BLaER1 treated with 17β-estradiol and CSF1 and Interleukin-3, amounts not matched to agents 10 nM and 100 nM (cell line): ENCODE measurements around the gene GRM2.
A peak's percentile ranks its signal among the peaks of the same experiment; 100 is the strongest.
"Not testable (repeated sequence)": the region's sequence is repeated elsewhere in the genome, so short reads cannot be mapped to it uniquely, and the experiment has no call there.

Source experiments
- H3K27ac ChIP-seq, 11 experiments: shearing (Covaris generic); formaldehyde crosslinking; 2 replicates each; pipeline ENCODE4 v1.8.1; 2022
- H3K27me3 ChIP-seq, 11 experiments: shearing (Covaris generic); formaldehyde crosslinking; 2 replicates each; pipeline ENCODE4 v1.8.1; 2022
- H3K36me3 ChIP-seq, 11 experiments: shearing (Covaris generic); formaldehyde crosslinking; 2 replicates each; pipeline ENCODE4 v1.8.1; 2022
- H3K4me1 ChIP-seq, 10 experiments: shearing (Covaris generic); formaldehyde crosslinking; 2 replicates each; pipeline ENCODE4 v1.8.1; 2022
- H3K4me2 ChIP-seq, 11 experiments: shearing (Covaris generic); formaldehyde crosslinking; 2 replicates each; pipeline ENCODE4 v1.8.1; 2022
- H3K4me3 ChIP-seq, 10 experiments: shearing (Covaris generic); formaldehyde crosslinking; 2 replicates each; pipeline ENCODE4 v1.8.1; 2022
- H3K9ac ChIP-seq, 11 experiments: shearing (Covaris generic); formaldehyde crosslinking; 2 replicates each; pipeline ENCODE4 v1.8.1; 2022
- H3K9me3 ChIP-seq, 11 experiments: shearing (Covaris generic); formaldehyde crosslinking; replicated peaks in 1 of 11; 2 replicates each; pipeline ENCODE4 v1.8.1; 2022
- H4K20me1 ChIP-seq, 11 experiments: shearing (Covaris generic); formaldehyde crosslinking; 2 replicates each; pipeline ENCODE4 v1.8.1; 2022
- Cebpa-rat ChIP-seq, 11 experiments: shearing (Covaris generic); IDR thresholded peaks; 2 replicates each; pipeline ENCODE4 v1.8.1; 2022

Gene GRM2

GRCh38 chr3:51733859-51734571, 27.1 kb downstream of the GRM2 start:
- no peaks in the 10 kb centered on the region for H3K9me3 ChIP-seq
- no peaks in the 10 kb centered on the region for H4K20me1 ChIP-seq
- H3K27me3 ChIP-seq = no peaks in the 10 kb centered on the region
- H3K9ac ChIP-seq = peak overlapping the region in 1 of 11 experiments; percentile 20; a peak in 1 of 22 replicates
- no peak overlapping the region for H3K27ac ChIP-seq
- peaks cover 7 to 29% (median 20%) of the 10 kb centered on the region in 10 experiments for H3K4me1 ChIP-seq
- H3K4me2 ChIP-seq = peak overlapping the region in 10 of 11 experiments; percentile 4 to 60 (median 35); a peak in 15 of 22 replicates
- no peak overlapping the region for H3K4me3 ChIP-seq
- TF ChIP-seq Cebpa-rat (IDR thresholded peaks at IDR 0.05) = no peak
- no peaks in the 10 kb centered on the region for H3K36me3 ChIP-seq

GRCh38 chr3:51734572-51734907, 27.7 kb downstream of the GRM2 start:
- H3K9ac ChIP-seq = peak overlapping the region in 1 of 11 experiments; percentile 20; a peak in 1 of 22 replicates
- H3K36me3 ChIP-seq = no peaks in the 10 kb centered on the region
- no peak for TF ChIP-seq Cebpa-rat (IDR thresholded peaks at IDR 0.05)
- H3K4me1 ChIP-seq = peaks cover 12 to 34% (median 23%) of the 10 kb centered on the region in 10 experiments
- H3K27ac ChIP-seq = no peak overlapping the region
- H3K27me3 ChIP-seq = no peaks in the 10 kb centered on the region
- peak overlapping the region in 10 of 11 experiments; percentile 4 to 60 (median 35); a peak in 17 of 22 replicates for H3K4me2 ChIP-seq
- H4K20me1 ChIP-seq = no peaks in the 10 kb centered on the region
- no peak overlapping the region for H3K4me3 ChIP-seq
- no peaks in the 10 kb centered on the region for H3K9me3 ChIP-seq

- H3K36me3 ChIP-seq = no peaks in the 10 kb centered on the region
- no peaks in the 10 kb centered on the region for H3K27me3 ChIP-seq
- no peak overlapping the region for H3K27ac ChIP-seq
- peak overlapping the region in 10 of 11 experiments; percentile 4 to 60 (median 35); a peak in 15 of 22 replicates for H3K4me2 ChIP-seq
- no peaks in the 10 kb centered on the region for H3K9me3 ChIP-seq
- no peak overlapping the region for H3K4me3 ChIP-seq
- no peak overlapping the region for H3K9ac ChIP-seq
- TF ChIP-seq Cebpa-rat (IDR thresholded peaks at IDR 0.05) = no peak
- H3K4me1 ChIP-seq = peaks cover 17 to 38% (median 26%) of the 10 kb centered on the region in 10 experiments
- no peaks in the 10 kb centered on the region for H4K20me1 ChIP-seq
These were observed 28.2 kb downstream of the GRM2 start for GRCh38 chr3:51735039-51735438.

DNA sequence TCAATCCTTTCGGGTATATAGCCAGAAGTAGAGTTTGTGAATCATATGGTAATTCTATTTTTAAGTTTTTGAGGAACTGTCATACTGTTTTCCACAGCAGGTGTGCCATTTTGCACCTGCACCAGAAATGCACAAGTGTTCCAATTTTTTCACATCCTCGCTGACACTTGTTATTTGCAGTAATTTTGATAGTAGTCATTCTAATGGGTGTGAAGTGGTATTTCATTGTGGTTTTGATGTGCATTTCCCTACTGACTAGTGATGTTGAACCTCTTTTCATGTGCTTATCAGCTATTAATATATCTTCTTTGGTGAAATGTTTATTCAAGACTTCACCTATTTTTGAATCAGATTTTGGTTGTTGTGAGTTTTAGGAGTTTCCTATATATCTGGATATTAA, 29.1 kb downstream of the GRM2 start:
- H3K9me3 ChIP-seq = peaks cover 0 to 4% (median 0%) of the 10 kb centered on the region in 11 experiments; a peak in 3 of 22 replicates
- H3K4me2 ChIP-seq = peak overlapping the region in 6 of 11 experiments; percentile 17 to 56 (median 42); a peak in 8 of 22 replicates
- TF ChIP-seq Cebpa-rat (IDR thresholded peaks at IDR 0.05) = no peak
- peaks cover 21 to 38% (median 28%) of the 10 kb centered on the region in 10 experiments for H3K4me1 ChIP-seq
- H3K9ac ChIP-seq = no peak overlapping the region
- H3K27ac ChIP-seq = no peak overlapping the region
- H3K27me3 ChIP-seq = no peaks in the 10 kb centered on the region
- H3K36me3 ChIP-seq = no peaks in the 10 kb centered on the region
- no peak overlapping the region for H3K4me3 ChIP-seq
- H4K20me1 ChIP-seq = no peaks in the 10 kb centered on the region

DNA sequence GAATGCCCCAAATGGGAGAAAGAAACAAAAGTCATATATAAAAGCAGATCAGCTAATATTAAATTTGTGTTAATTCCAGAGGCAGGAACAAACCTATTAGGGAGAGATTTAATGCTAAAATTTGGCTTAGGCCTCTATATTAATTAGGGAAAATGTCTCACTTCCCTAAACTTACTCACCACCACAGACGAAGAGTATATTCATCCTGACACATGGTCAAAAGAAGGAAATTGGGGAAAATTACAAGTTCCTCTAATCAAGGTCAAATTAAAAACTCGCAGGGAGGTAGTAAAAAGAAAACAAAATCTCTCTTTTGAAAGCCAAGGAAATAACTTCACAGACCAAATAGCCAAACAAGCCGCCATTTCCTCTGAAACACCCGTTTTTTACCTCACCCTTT, 32.2 kb downstream of the GRM2 start:
- Histone ChIP-seq H3K9ac (peak overlapping the region in 5 of 11 experiments; percentile 13 to 56 (median 37); a peak in 3 of 22 replicates), H3K36me3 (no peaks in the 10 kb centered on the region), H3K4me3 (no peak overlapping the region), H3K4me1 (peaks cover 24 to 49% (median 31%) of the 10 kb centered on the region in 10 experiments), H3K27ac (peak overlapping the region in 6 of 11 experiments; percentile 16 to 67 (median 58); a peak in 10 of 22 replicates), H4K20me1 (no peaks in the 10 kb centered on the region), H3K27me3 (no peaks in the 10 kb centered on the region), H3K4me2 (peak overlapping the region in 10 of 11 experiments; percentile 19 to 78 (median 48); a peak in 18 of 22 replicates), H3K9me3 (peaks cover 9 to 23% (median 18%) of the 10 kb centered on the region in 11 experiments; a peak in 18 of 22 replicates)
- no peak for TF ChIP-seq Cebpa-rat (IDR thresholded peaks at IDR 0.05)

GRCh38 chr3:51742320-51742719, 35.5 kb downstream of the GRM2 start:
- H3K27me3 ChIP-seq, H3K9ac ChIP-seq, H3K36me3 ChIP-seq, H3K27ac ChIP-seq, H4K20me1 ChIP-seq, H3K4me3 ChIP-seq: not testable (repeated sequence)
- Histone ChIP-seq H3K4me2 (peak overlapping the region in 3 of 11 experiments; percentile 29 to 63 (median 61); a peak in 5 of 22 replicates), H3K4me1 (peaks cover 0 to 46% (median 16%) of the 10 kb centered on the region in 10 experiments; a peak in 15 of 20 replicates), H3K9me3 (peaks cover 18 to 38% (median 30%) of the 10 kb centered on the region in 11 experiments)

DNA sequence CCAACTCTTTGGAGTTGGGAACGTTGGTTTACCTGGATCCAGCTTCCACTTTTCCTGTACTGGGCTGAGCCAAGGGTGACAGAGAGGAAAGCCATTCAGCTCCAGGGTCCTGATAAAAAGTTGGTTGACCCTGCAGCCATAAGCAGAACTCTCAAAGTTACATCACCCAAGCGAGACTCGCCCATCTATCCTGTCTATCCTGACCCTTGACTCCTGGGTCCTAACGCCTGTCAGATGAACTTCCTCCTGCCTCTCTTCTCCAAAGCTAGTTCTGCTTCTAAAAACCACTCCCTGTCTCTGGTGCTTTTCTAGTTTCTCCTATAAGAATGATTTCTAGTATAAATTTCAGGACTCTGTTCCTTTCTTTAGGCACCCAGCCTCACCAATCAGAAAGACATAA, 36.1 kb downstream of the GRM2 start:
- not testable (repeated sequence) for H3K27ac ChIP-seq, H3K36me3 ChIP-seq, H3K27me3 ChIP-seq, H3K4me3 ChIP-seq, H3K9ac ChIP-seq, H4K20me1 ChIP-seq
- peak overlapping the region in 5 of 11 experiments; percentile 10 to 63 (median 48); a peak in 7 of 22 replicates for H3K4me2 ChIP-seq
- peaks cover 0 to 44% (median 16%) of the 10 kb centered on the region in 10 experiments; a peak in 15 of 20 replicates for H3K4me1 ChIP-seq
- H3K9me3 ChIP-seq = peaks cover 25 to 44% (median 37%) of the 10 kb centered on the region in 11 experiments

DNA sequence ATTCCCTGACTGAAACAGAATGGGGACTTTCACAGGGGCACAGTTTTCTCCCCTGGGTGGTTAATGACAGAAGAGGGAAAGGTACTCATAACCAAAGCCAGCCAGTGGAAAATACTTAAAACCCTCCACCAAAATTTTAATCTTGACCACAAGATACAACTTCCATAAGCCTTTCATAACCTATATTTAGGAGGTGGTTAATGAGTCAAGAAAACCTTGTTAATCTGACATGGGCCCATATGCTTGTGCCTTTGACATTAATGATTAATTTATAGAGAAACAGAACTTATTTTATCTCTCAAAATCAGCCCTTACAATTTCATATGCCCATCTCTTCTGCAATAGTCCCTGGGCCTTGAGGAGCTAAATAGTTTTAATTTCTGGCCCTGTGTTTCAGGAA, 41.0 kb downstream of the GRM2 start:
- TF ChIP-seq Cebpa-rat (IDR thresholded peaks at IDR 0.05) = no peak
- Histone ChIP-seq H3K4me2 (no peak overlapping the region), H4K20me1 (no peaks in the 10 kb centered on the region), H3K4me1 (peaks cover 0 to 10% (median under 1%) of the 10 kb centered on the region in 10 experiments; a peak in 10 of 20 replicates), H3K27me3 (no peaks in the 10 kb centered on the region), H3K36me3 (no peaks in the 10 kb centered on the region), H3K9me3 (peaks cover 30 to 42% (median 38%) of the 10 kb centered on the region in 11 experiments), H3K9ac (no peak overlapping the region), H3K4me3 (no peak overlapping the region), H3K27ac (no peak overlapping the region)

GRCh38 chr3:51748327-51748726, 41.5 kb downstream of the GRM2 start:
- Histone ChIP-seq H3K4me2 (no peak overlapping the region), H3K9me3 (peaks cover 30 to 42% (median 36%) of the 10 kb centered on the region in 11 experiments), H3K9ac (no peak overlapping the region), H3K27me3 (no peaks in the 10 kb centered on the region), H4K20me1 (no peaks in the 10 kb centered on the region), H3K4me3 (no peak overlapping the region), H3K36me3 (no peaks in the 10 kb centered on the region), H3K4me1 (peaks cover 0 to 10% (median under 1%) of the 10 kb centered on the region in 10 experiments; a peak in 8 of 20 replicates), H3K27ac (no peak overlapping the region)
- TF ChIP-seq Cebpa-rat (IDR thresholded peaks at IDR 0.05) = no peak
